HG03442 (cell line): ENCODE measurements around the gene CDCA5.

Experiments
- ATAC-seq: cut with Tn5 transposase; IDR thresholded peaks from one replicate; pipeline ENCODE4 v1.9.1; 2021; ENCODE audit warnings: mild to moderate bottlenecking, moderate library complexity; ENCODE audit not compliant: unreplicated experiment

CDCA5 gene, protein sequence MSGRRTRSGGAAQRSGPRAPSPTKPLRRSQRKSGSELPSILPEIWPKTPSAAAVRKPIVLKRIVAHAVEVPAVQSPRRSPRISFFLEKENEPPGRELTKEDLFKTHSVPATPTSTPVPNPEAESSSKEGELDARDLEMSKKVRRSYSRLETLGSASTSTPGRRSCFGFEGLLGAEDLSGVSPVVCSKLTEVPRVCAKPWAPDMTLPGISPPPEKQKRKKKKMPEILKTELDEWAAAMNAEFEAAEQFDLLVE

DNA sequence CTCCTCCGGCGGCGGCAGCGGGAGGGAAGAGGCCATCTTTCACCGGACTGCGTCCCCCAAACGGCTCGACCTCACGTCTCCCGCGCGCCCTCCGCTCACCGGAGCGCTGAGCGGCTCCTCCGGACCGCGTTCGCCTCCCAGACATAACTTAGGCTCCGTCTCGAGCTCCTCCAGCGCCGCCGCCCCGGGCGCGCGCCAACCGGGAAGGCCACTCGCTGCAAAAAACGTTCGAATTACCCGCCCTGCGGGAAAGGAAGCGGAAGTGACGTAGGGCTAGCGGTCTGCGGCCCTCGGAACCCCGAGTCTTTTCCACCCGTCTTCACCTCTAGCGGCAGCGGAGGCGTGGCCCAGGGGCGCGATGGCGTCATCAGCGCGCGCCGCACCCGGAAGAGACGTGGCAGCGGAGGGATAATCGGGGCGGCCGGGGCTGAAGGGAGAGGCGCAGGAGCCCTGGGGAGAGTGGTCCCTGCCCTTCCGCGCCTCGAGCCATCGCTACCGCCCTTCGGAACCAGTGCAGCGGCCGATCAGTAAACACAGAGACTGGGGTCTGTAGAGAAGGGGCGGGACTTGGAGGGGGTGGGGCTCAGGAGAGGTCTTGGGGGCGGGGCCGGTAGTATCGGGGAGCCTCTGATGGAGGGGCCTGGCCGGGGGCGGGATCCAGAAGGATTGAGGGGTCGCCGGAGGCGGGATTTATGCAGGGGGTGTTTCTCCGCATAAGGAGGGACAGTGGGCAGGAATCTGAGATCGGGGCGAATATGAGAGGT lies at the start of gene CDCA5, which contains the start of gene ZFPL1:
Gene CDCA5, minus strand, starts transcription at position 207 of the 764 bp plus-strand sequence. Its CDS starts 62 bp downstream, at position 145.
Gene ZFPL1, plus strand, starts transcription at position 389 of the 764 bp plus-strand sequence. CDS start 477 bp downstream, outside the sequence.
- peak; percentile 71 for ATAC-seq

DNA sequence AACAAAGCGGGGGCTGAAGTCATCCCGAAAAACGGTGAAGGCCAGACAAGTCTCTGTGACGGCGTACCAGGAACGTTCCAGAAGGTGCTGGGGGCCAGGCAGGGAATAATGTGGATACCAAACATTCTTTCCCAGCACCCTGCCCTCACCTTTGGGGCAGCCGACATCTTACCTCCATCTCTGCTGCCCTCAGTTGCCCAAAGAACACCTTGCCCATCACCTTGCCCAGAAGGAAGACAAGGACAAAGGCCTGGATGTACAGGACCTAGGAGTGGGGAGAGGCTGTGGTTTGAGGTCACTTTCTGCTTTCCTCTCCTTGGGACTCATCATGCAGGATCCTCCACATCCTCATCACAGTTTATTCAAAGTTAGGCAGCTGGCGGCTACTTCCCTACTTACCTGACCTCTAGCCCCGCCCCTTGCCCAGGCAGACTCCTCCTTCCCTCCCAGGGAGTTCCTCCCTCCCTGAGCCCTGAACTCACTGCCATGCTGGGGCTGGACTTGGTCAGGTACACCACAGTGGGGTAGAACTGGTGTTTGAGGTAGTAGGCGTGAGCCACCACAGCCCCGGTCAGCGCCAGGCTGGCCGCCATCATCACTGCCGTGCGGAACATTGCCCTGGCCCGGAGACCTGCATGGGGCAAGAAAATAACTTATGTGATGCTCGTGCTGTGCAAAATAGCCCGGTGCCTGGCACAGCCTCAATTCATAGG lies 49.3 kb upstream of the CDCA5 start:
- ATAC-seq, result no peak

DNA sequence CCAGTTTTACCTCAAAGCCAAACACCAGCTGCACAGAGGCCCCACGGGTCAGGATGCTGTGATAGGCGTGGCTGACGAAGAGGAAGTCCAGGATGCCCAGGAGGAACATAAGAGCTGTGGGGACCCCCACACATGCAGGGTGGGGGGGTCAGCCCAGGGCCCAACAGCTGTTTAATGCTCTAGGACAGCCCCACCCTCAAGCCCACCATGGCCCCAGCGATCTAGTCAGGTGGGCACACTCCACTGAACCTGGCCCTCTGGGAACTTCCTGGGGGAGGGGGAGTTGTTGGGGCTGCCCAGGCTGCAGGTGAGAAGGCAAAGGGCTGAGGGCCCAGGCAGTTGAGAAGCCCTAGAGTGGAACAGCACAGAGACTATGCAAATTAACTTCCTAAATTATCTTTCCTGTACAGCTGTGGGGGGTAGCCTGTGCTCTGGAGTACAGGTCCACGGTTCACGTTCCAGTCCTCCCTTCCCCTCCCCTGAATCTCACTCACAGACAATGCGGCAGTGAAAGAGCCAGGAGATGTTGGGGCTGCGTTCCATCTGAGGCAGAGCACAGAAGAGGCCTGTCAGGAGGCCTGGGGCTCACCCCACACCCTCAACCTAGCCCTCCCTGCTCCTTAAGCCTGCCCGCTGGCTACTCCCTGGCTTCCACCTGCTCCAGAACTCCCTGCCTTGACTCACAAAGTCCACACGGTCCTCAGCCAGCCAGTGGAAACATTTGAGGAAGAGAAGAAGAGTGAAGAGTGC lies 48.6 kb upstream of the CDCA5 start:
- ATAC-seq, result no peak

DNA sequence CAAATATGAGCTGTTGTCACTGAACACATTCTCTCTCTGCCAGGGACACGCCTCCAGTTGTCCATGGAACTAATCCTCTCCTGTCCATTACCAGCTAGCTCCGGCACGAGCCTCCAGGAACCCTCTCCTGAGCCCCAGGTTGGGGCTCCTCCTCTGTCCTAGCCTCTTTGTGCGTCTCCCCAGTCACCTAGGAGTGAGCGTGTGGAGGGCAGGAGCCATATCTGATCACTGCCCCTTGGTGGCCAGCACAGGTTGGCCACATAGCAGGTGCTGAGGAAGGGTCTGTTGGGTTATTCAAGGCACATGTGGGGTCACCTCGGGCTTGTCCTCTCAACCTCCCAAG lies 48.0 kb upstream of the CDCA5 start:
- no peak for ATAC-seq

DNA sequence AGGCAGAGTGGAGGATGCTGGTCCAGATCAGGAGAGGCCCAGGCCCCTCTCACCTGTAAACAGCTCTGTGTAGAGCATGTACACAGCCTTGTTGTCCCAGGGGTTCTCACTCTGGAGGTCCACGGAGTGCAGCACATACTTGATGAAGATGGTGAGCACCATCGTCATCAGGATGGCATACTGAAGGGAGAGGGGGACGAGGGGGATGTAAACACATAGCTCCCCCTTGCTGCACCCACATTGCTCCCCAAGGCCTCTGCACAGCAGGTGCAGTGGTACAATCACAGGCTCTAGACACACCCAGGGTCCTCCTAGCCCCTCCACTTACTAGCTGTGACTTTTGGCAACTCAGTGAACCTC lies 47.6 kb upstream of the CDCA5 start:
- no peak for ATAC-seq

DNA sequence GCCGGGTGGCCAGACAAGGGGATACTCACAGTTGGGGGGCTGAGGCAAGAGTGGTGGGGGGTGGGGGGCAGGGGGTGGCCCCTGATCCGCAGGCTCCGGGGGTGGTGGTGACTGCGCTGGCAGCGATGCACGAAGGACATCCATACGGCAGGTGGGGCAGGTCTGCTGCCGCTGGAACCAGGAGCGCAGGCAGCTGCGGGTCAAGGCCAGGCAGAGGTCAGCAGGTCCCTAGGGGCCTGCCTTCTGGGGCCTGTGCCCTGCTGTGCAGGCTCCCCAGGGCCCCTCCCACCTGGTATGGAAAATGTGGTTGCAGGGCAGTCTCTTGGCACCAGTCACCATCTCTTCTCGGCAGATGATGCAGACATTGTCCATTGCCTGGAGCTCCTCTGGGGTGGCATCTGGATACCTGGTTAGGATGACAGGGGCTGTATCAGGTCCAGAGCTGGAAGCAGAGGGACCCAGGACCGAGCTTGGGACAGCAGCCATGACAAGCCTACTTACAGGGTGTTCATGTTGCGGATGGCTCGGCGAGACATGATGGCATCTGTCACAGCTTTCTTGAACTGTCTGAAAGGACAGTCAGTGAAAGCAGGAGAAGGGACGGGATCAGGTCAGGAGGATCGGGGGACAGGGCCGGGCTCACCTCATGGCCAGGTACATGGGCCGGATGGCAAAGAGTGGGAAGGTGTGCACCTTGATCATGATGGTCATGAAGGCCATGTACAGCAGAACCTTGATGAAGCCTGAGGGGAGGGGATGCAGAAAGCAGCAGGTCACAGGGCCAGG lies 47.0 kb upstream of the CDCA5 start:
- ATAC-seq, result no peak

DNA sequence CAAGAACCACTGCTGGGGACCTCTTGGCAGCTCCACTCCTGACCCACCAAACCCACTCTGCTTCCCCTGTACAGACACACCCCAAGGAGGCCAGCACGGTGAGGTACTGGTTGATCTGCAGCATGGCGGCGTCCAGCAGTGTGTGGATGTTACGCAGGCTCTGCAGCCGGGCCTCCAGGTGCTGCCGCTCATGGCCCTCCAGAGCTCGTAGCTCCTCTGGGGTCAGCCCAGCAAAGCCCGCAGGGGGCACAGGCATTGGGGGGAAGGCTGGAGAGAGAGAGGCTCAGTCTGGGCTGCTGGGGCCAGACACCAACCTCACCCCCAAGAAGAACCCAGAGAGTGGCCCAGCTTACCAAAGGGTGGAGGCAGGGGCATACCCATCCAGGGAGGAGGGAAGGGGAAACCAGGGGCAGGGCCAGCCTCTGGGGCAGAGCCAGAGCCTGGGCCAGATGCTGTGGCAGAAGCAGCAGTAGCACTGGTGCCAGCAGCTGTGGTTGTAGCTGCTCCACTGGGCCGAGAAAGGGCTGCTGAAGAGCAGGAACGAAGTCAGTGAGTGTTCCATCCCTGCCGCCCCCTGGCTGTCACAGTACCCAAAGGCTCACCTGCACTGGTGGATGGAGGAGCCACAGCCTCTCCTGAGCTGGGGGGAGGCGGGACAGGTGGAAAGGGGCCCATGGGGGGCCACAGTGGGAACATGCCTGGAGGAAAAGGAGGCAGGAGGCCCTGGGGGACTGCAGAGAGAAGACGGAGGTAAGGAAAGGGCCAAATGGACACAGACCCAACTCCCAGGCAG lies 46.0 kb upstream of the CDCA5 start:
- ATAC-seq, result no peak

DNA sequence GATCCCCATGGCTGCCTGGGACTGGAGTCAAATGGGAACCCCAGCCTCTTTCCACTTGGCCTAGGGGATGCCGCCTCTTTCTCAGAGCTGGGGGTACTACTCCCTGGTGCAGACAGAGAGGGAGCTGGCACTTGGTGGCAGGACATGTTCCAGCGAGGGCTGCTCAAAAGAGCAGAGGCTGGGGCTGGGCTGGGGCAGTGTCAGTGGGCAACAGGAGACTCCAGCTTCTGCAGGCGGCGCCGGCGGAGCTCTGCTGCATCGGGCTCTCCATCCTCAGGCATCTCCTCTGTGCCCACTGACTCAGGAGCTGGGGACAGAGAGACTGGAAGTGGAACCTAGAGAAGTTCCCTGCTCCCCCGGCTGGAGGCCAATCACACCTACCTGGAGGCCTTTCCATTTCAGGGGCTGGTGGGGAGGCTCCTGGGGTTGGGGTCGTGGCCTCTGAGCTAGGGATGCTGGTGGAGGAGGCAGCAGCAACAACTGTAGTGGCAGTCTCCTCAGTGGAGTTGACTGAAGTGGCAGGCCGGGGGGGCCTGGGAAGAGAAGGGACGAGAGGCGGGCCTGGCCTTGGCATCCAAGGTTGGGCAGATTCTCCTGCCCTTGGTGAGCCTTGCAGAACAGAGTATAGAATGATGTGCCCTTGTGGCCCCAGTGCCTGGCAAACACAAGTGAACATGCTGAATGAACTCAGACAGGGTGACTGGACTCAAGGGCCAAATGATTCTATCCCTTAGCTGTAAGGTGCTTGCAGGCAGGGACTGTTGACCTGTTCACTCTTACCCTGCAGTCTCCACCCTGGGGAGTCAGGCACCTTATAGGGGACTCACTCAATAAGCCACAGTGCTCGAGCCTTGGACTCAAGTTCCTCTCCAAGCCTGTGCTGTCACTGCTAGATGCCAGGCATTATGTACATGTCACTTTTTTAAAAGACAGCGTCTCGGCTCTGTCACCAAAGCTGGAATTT lies 44.6 kb upstream of the CDCA5 start:
- ATAC-seq, result no peak

DNA sequence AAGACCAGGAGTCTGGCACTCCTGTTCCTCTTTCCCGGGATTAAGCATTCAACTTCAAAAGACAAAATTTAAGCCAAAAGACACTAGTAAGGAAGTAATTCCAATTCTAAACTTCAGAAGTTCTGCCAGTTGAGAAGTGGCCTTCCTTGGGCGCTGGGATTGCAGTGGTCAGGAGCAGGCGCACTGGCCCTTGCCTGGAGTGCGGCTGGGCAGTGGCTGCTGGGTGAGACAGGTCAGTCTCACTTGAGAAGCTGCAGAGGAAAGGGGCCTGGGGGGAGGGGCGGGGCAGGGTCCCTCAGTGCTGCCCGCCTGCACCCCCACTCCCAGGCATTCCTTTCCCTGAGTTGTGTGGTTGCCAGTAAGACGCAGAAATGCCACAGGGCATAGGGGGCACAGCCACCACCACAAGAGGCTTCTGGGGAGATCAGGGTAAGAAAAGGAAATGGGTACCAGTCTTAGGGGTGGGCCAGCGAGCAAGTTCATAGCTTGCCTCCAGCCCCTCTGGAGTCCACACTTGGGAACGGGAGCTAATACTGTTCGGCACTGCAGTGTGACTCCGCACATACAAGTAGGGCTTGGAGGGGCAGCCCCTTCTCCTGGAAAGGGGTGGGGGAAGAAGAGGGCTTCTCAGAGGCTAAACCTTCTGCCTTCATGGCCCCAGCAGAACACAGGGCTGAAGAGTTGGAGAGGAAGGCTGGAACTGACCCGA lies 43.8 kb upstream of the CDCA5 start:
- no peak for ATAC-seq

DNA sequence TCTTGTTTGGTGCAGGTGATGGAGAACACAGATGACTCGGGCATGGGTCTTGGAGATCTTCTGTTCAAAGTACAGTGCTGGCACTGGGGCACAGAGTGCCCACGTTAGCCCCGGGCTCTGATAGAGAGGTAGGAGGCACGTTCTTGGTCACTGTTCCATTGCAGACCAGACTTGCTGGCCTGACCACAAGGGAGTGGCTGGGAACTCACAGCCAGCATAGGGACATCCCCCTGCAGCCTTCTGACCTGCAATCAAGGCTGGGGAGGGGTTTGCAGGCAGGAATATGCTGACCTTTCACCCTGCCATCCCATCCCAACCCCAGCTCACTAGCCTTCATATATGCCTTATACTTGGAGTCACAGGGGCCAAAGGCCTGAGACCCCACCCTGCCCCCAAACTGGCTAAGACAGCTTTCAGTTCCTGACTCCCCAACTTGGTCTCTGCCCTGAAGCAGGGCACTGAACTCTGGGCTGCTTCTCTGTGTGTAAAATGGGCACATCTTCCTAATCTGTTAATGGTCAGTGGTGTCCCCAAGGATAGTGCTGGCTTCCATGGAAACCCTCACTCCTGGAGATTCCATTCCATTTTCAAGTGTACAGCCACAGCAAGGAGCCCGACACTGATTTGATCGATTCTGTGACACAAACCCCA lies 42.9 kb upstream of the CDCA5 start:
- ATAC-seq, result no peak

DNA sequence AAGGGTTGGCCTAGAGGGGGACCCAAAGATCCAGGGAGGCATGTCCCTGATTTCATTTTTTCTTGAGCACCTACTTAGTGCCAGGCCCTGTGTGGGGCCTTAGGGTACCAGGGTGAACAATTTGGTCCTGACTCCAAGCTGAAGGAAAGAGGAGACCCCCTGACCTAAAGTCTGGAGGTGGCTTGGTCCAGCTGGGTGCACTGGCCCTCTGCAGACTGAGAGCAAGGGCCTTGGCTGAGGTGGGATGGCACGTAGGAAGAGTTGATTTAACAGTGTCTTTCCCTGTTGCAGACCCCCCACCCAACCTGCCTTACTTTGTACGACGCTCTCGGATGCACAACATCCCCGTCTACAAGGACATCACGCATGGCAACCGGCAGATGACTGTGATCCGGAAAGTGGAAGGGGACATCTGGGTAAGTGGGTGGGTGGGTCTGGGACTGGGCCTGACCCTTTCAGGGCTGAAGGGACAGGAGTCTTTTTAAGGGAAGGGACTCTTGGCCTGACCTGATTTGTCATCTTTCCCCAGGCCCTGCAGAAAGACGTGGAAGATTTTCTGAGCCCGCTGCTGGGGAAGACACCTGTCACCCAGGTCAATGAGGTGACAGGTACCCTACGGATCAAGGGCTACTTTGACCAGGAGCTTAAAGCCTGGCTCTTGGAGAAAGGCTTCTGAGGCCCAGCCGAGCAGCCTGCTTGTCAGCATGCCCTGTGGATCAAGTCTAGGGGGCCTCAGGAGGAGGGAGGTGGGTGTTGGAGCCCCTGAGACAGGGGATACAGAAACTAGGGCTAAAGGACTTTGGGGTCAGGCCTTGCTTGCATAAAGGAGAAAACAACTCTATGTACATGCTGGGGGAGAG lies 41.6 kb upstream of the CDCA5 start:
- ATAC-seq, result no peak

DNA sequence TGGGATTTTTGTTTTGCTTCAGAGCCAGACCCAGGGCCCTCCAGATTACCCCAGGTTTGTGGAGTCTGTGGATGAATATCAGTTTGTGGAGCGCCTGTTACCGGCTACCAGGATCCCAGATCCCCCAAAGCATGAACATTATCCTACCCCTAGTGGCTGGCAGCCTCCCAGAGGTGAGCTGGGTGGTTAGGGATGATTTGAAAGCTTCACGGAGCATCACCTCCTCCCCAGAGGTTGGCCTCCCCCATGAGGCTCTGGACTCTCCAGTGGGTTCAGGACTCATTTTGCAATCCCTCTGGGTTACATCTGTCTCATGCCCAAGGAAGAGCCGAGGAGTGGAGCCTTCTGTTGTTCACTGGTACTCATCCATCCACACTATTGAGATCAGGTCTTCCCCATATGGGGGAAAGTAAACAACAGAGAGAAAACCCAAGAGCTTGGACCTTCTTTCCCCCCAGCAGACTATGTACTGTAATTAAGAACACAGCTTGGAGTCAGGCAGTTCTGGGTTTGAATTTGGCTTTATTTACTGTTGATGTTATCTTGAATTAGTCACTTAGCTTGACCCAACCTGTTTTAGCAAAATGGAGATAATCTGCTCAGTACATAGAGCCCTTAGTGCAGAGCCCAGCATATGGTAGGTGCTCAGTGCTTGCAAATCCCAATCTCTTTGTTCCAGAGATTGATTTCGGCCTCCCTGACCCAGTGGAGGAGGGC lies 40.8 kb upstream of the CDCA5 start:
- ATAC-seq, result no peak

DNA sequence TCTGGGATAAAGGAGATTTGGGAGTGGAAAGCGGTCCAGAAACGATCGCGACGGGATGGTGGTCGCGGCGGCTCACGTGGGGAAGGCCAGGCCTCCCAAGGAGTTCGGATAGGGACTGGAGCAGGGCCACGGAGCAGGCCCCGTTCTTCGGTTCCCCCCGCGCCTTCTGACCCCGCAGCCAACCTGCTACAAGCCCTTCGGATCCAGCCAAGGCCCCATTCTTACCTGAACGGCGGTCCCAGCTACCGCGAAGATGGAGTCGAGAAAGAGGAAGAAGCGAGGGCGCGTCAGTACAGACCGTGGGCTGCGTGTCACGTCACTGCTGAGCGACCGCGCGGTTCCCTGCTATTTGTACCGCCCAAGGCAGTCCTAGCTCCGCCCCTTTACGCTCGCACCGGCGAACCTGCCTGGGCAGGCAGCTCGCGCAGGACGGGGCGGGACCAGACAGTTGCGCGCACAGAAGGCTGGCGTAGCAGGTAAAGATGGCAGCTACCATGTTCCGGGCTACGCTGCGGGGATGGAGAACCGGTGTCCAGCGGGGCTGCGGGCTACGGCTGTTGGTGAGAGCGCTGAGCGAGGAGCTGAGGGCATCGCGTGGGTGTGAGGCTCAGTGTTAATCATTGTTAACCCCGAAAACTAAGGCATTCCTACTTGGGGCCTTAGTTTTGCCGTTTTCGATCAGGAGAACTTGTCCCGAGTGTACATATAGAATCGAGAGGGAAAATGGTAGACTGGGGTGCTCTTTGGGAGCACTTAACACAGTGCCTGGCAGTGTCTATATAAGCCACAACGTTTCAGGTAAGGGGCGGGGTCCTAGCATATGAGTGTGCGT lies 38.2 kb upstream of the CDCA5 start, which contains the start of the genes FAU and MRPL49:
Gene FAU, minus strand, starts transcription at position 270 of the 832 bp plus-strand sequence. CDS start 321 bp downstream, outside the sequence.
Gene MRPL49, plus strand, starts transcription at position 457 of the 832 bp plus-strand sequence. Its CDS starts 26 bp downstream, at position 483.
- peak; percentile 70 for ATAC-seq

DNA sequence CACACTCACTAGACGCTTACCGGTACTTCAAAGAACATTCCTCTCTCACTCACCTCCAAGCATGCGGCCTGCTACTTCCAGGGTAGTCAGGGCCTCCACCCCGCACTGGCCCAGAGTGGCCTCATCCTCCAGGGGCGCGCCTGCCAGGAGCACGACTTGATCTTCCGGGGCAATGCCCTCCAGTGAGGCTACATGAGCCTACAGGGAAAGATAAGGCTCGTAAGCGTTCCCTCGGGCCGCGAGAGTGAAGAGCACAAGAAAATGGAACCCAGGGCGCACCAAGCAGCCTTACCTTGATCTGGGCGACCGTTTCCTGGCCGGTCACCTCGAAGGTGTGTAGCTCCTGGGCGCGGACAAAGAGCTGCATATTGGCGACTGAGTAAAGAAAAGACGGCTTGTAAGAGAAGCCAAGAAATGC lies 37.6 kb upstream of the CDCA5 start:
- no peak for ATAC-seq

DNA sequence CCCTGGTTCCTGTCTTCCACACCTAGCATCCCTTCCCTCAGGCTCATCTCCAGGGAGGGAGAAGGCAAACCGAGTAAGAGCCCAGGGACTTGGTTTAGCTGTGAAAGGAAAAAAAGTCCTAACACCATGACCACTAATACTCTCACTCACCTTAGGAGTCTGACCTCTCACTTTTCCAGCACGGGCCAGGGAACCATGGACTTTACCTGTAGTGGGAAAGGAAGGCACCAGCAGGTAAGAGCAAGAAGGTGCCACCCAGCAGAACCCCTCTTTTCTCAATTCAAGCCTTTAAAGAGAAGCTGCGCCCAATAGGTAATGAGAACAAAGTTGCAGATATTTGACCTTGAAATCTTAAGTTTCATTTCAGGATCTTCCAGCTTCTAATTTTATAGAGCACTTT lies 37.0 kb upstream of the CDCA5 start:
- no peak for ATAC-seq
